Measurements from ENCODE around the gene UBAC2.

The UBAC2 gene

GRCh38 chr13:99366075-99366987 is 165.7 kb downstream of the UBAC2 start:
- no peak for DNase-seq

- no peak for DNase-seq
These were observed 166.5 kb downstream of the UBAC2 start for GRCh38 chr13:99367106-99367616.

- no peak for DNase-seq
These were observed 167.2 kb downstream of the UBAC2 start for GRCh38 chr13:99367663-99368448.

- DNase-seq = no peak
These were observed 170.0 kb downstream of the UBAC2 start for GRCh38 chr13:99370481-99371275.

GRCh38 chr13:99371956-99372355 is 171.3 kb downstream of the UBAC2 start:
- no peak for DNase-seq

GRCh38 chr13:99373436-99373835 is 172.8 kb downstream of the UBAC2 start:
- no peak for DNase-seq

GRCh38 chr13:99374169-99374991 is 173.7 kb downstream of the UBAC2 start:
- DNase-seq = no peak

- no peak for DNase-seq
These were observed 174.5 kb downstream of the UBAC2 start for GRCh38 chr13:99374994-99375737.

GRCh38 chr13:99375738-99376080 is 175.1 kb downstream of the UBAC2 start:
- no peak for DNase-seq

GRCh38 chr13:99376132-99376531 is 175.5 kb downstream of the UBAC2 start:
- no peak for DNase-seq

GRCh38 chr13:99376924-99377323 is 176.3 kb downstream of the UBAC2 start:
- DNase-seq = no peak

- DNase-seq = no peak
These were observed 177.0 kb downstream of the UBAC2 start for GRCh38 chr13:99377641-99378040.

GRCh38 chr13:99378985-99379733 is 178.5 kb downstream of the UBAC2 start:
- no peak for DNase-seq

GRCh38 chr13:99379856-99380801 is 179.5 kb downstream of the UBAC2 start:
- no peak for DNase-seq

GRCh38 chr13:99380921-99381645 is 180.4 kb downstream of the UBAC2 start:
- no peak for DNase-seq

GRCh38 chr13:99381766-99382165 is 181.1 kb downstream of the UBAC2 start:
- DNase-seq = no peak

GRCh38 chr13:99382428-99383133 is 181.9 kb downstream of the UBAC2 start:
- DNase-seq = no peak

GRCh38 chr13:99383511-99383921 is 182.9 kb downstream of the UBAC2 start:
- no peak for DNase-seq

All from NCI-H1436 (cell line).